Activated T-cell treated with anti-CD3 and anti-CD28 coated beads, Interleukin-2, amount 50 U/mL, for 48 hours (primary cell): Measurements from ENCODE around the gene ADAMTS8.

Experiments
- DNase-seq, 2 experiments: peaks; one replicate each; pipeline ENCODE4 v3.0.0-alpha.2; 2020

The ADAMTS8 gene, protein sequence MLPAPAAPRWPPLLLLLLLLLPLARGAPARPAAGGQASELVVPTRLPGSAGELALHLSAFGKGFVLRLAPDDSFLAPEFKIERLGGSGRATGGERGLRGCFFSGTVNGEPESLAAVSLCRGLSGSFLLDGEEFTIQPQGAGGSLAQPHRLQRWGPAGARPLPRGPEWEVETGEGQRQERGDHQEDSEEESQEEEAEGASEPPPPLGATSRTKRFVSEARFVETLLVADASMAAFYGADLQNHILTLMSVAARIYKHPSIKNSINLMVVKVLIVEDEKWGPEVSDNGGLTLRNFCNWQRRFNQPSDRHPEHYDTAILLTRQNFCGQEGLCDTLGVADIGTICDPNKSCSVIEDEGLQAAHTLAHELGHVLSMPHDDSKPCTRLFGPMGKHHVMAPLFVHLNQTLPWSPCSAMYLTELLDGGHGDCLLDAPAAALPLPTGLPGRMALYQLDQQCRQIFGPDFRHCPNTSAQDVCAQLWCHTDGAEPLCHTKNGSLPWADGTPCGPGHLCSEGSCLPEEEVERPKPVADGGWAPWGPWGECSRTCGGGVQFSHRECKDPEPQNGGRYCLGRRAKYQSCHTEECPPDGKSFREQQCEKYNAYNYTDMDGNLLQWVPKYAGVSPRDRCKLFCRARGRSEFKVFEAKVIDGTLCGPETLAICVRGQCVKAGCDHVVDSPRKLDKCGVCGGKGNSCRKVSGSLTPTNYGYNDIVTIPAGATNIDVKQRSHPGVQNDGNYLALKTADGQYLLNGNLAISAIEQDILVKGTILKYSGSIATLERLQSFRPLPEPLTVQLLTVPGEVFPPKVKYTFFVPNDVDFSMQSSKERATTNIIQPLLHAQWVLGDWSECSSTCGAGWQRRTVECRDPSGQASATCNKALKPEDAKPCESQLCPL

DNA sequence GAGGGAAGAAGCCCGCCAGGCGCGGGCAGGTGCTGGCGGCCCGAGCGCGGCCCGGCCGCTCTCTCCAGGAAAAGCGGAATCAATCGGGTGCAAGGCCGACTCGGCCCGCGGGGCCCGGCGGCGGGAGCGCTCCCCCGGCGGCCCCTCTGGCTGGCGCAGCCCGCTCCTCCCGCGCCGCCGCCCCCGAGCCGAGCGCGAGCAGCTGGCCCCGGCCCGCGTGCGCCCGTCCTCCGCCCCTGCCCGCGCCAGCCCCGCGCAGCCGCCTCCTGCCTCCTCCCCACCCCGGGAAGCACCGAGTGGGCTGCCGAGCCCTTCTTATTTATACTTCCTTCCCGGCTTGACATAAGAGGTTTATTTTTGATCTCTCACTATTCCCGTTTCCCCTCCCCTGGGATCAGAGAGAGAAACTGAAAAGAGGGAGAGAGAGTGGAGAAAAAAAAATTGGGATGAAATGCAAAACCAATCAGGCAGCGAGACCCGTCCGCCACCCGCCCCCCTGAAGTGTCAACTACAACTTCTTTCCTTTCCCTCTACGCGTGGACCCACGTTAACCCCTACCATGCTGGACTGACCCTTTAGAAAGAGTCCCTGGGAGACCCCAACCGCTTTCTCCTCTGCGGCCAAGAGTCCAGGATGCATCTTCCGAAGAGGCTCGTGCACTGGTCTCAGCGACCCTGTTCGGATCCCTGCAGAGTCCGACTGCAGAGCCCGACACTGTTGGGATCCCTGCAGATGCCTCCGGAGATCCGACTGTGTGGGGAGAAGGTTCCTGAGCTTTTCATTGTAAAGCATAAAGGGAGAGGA, at the start of gene ADAMTS8:
ADAMTS8 (minus strand) TSS at position 294 of the 804 bp plus-strand sequence. CDS start 323 bp downstream, outside the sequence.
- peak in 1 of 2 experiments; percentile 22 for DNase-seq

DNA sequence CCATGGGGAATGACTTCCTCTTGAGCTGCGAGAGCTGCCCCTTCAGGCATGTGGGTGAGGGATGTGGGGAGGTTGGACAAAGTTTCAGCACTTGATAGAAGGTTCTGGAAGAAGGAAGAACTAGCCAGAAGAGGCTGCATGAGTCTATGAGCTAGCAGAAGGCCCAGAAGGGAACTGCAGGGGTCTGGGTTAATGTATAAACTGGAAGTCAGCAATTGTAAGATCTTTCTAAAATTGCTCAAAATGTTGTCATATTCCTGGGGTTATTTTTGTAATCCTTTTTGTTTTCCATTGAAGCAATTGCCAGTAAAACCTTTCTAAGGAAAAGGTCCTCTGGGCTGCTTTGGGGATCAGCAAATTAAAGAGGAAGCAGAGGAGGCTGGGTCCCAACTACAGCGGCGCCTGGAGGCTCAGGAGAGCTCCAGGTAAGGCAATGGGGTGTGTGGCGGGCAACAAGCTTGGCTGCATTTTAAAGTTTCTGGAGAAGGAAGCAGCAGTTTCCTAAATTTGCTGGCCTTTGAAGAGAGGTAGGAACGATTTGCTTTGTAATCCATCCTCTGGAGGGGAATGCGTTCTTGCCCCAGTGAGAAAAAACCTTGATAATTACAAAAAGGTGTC, 49.3 kb upstream of the ADAMTS8 start:
- no peak for DNase-seq

DNA sequence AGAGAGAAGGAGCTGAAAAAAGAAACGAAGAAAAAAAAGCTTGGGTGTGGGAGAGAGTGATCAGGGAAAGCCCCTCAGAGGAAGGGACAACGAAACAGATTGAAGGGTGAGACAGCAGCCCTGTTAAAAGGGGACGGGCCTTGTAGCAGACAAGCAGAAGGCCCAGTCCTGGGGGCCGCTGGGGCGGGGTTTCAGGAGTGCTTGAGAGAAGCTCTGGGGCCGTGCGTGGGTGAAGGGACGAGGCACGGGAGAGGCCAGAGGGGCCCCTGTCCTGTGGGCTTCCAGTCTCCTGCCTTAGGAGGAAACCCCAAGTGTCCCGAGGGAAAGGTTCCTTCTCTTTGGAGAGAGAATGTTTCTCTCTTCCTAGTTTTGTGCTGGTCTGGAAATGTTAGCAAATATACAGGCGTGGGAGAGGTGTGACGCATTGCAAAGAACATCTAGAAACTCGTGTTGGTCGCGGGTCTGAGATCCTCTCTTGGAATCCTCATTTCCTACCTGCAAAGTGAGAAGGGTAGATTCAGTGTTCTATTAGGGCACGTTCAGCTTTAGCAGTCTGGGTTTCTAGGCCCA, 48.6 kb upstream of the ADAMTS8 start:
- DNase-seq: no peak

DNA sequence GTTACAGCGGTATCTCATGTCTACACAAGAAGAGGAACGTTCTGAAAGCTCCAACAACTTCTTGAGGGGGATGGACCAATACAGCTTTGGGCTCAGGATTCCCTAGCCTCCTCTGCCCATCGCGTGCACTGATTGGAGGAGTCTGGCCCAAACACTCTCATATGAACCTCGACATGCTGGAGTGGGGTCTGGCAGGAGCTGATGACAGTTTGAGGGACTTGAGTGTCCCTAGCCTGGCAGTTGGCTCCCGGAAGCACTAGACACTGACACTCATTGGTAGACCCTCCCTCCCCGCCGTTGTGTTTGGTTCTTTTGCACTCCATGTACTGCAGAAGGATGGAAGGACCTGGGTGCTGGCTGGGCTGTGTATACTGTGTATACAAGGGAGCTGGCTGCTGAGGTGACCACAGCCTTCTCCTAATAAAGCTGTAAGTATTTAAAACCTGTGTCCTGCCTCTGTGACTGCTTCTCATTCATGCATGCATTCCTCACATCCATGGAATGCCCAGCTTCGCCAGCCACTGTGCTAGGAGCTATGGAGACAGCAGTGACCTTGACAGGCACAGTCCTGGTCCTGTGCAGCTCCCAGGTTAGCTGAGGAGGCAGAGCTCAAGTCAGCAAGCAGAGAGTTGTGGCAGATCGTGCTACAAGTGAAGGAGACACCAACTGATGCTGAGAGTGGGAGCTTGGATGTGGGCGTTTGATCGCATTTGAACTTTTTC, 48.0 kb upstream of the ADAMTS8 start:
- no peak for DNase-seq

- DNase-seq: no peak
Measured at GRCh38 chr11:130475426-130476053, 47.1 kb upstream of the ADAMTS8 start.

GRCh38 chr11:130474637-130475400, 46.4 kb upstream of the ADAMTS8 start:
- no peak for DNase-seq

GRCh38 chr11:130473795-130474377, 45.5 kb upstream of the ADAMTS8 start:
- no peak for DNase-seq

- DNase-seq: no peak
Measured at GRCh38 chr11:130473056-130473794, 44.8 kb upstream of the ADAMTS8 start.

- DNase-seq: no peak
Measured at GRCh38 chr11:130472434-130472961, 44.1 kb upstream of the ADAMTS8 start.

GRCh38 chr11:130471731-130472433, 43.5 kb upstream of the ADAMTS8 start:
- DNase-seq: no peak

GRCh38 chr11:130470832-130471706, 42.7 kb upstream of the ADAMTS8 start:
- DNase-seq: no peak

DNA sequence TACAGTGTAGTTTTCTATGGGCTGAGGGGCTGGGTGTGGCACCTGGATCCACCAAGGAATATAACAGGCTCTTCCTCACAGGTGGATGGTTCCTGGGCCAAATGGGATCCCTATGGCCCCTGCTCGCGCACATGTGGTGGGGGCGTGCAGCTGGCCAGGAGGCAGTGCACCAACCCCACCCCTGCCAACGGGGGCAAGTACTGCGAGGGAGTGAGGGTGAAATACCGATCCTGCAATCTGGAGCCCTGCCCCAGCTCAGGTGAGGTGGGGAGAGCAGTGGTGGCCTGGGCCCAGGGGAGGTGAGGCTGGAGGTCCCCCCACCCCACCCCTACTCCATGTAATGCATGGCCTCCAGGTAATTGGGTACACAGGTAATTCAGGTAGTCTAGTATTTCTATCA, 40.8 kb upstream of the ADAMTS8 start:
- DNase-seq: no peak

GRCh38 chr11:130467116-130467900, 38.9 kb upstream of the ADAMTS8 start:
- DNase-seq: no peak

DNA sequence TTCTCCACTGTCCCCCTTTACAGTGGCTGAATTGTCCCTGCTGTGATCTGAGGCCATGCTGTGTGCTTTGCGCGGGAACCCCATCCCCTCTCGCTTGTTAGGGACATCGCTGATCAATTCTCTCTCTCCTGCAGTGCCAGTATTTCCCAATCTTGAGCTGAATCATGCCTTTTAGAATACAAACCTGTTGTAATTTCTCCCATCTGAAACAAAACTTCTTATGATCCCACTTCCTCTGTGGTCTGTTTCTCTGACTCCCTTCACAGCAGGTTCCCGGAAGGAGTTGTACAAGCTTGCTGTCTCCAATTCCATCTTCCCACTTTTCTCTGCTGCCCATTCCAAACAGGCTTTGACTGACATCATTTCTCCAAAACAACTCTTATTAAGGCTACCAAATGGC, 36.9 kb upstream of the ADAMTS8 start:
- no peak for DNase-seq

DNA sequence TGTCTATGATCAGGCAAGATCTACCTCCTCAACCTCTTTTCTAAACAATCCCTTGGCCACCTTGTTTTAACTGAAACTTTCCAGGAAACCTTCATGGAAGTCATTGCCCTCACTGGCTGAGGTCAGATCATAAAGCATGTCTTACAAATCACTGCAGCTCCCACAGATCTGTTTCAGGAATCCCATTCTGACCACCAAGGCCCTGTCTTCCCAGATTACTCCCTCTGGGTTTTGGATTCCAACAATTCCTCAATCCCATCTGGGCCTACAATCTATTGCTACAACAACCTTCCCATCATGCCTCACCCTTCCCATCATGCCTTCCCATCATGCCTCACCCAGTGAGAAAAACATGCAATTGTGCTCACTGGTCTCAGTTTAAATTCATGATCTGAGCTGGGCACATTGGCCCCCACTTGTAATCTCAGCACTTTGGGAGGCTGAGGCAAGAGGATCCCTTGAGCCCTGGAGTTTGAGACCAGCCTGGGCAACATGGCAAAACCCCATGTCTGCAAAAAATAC, 35.9 kb upstream of the ADAMTS8 start:
- no peak for DNase-seq

- no peak for DNase-seq
Measured at GRCh38 chr11:130462931-130463330, 34.5 kb upstream of the ADAMTS8 start.
